Prostate gland (tissue), 2 donors: ENCODE data around the gene PDILT.

Experiments
- POLR2A ChIP-seq: fragments of 450-650 bp; IDR thresholded peaks from one replicate; pipeline ENCODE4 v1.6.1; 2016; ENCODE audit warnings: antibody characterized with exemption, mild to moderate bottlenecking
- POLR2AphosphoS5 ChIP-seq: sonication (generic); formaldehyde crosslinking; IDR thresholded peaks from one replicate; pipeline ENCODE4 v1.6.1; 2017; ENCODE audit warnings: antibody characterized with exemption
- TF ChIP-seq, protein P1 (sequence below), 4 experiments: fragments of 200-600 bp in 2 of 4; fragments of 450-650 bp in 2 of 4; sonication (generic) in 2 of 4; IDR thresholded peaks; 1 replicate in 3 of 4; 2 replicates in 1 of 4; pipeline ENCODE4 v1.5.1; 2016 to 2019; ENCODE audit warnings: antibody characterized with exemption in 4 of 4, mild to moderate bottlenecking in 2 of 4, moderate library complexity in 2 of 4

DNA sequence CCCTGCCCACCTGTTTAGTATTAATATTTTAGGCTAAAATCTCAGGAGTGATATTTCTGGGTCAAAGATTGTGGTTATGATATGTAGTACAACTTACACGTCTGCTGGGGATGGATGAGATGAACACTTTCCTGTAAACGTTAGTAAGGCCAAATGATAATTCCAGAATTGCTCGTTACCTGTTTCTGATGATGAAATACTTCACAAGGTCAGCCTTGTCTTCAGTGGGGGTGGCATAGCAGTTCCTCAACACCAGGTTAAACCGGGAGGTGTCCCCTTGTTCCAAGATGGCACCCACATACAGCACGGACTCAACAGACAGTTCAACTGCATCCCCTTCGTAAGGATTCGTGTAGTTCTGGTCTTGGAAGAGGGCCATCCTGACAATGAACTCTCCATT lies 86.5 kb downstream of the PDILT start:
- TF ChIP-seq, protein P1, sequence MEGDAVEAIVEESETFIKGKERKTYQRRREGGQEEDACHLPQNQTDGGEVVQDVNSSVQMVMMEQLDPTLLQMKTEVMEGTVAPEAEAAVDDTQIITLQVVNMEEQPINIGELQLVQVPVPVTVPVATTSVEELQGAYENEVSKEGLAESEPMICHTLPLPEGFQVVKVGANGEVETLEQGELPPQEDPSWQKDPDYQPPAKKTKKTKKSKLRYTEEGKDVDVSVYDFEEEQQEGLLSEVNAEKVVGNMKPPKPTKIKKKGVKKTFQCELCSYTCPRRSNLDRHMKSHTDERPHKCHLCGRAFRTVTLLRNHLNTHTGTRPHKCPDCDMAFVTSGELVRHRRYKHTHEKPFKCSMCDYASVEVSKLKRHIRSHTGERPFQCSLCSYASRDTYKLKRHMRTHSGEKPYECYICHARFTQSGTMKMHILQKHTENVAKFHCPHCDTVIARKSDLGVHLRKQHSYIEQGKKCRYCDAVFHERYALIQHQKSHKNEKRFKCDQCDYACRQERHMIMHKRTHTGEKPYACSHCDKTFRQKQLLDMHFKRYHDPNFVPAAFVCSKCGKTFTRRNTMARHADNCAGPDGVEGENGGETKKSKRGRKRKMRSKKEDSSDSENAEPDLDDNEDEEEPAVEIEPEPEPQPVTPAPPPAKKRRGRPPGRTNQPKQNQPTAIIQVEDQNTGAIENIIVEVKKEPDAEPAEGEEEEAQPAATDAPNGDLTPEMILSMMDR (IDR thresholded peaks at IDR 0.05) = no peak
- no peak for TF ChIP-seq POLR2A
- TF ChIP-seq POLR2AphosphoS5 = no peak
